Stimulated activated CD4-positive, alpha-beta T cell treated with anti-CD3 and anti-CD28 coated beads, Interleukin-1b, Interleukin-23, amount 100 ng/mL, for 1 hour (primary cell): Measurements from ENCODE around the gene TFF1.

Experiments used
- DNase-seq, 2 donors: peaks; one replicate each; pipeline ENCODE4 v3.0.0-alpha.2; 2020; ENCODE audit warnings: low read depth in 2 of 2

TFF1 gene

GRCh38 chr21:42317826-42318746 lies 48.2 kb downstream of the TFF1 start:
- no peak for DNase-seq

- DNase-seq, result no peak
These were observed 49.0 kb downstream of the TFF1 start for GRCh38 chr21:42317341-42317741.

GRCh38 chr21:42316891-42317290 lies 49.4 kb downstream of the TFF1 start:
- no peak for DNase-seq

GRCh38 chr21:42315296-42315891 lies 50.9 kb downstream of the TFF1 start, which contains the start of gene TFF3:
Gene TFF3 (minus strand): TSS chr21:42315409. CDS start chr21:42315374, 35 bp downstream.
- no peak for DNase-seq

GRCh38 chr21:42314616-42315295 lies 51.6 kb downstream of the TFF1 start:
- no peak for DNase-seq

GRCh38 chr21:42313501-42313969 lies 52.8 kb downstream of the TFF1 start:
- DNase-seq, result no peak

GRCh38 chr21:42312626-42313104 lies 53.7 kb downstream of the TFF1 start:
- no peak for DNase-seq
